Stimulated activated CD4-positive, alpha-beta T cell treated with anti-CD3 and anti-CD28 coated beads, Interleukin-1b, Interleukin-23, amount 100 ng/mL, for 4 hours (primary cell): ENCODE results near the gene ST6GALNAC5.

ENCODE experiments used
- DNase-seq, 2 donors: peaks; one replicate each; pipeline ENCODE4 v3.0.0-alpha.2; 2020; ENCODE audit warnings: low read depth in 2 of 2

The ST6GALNAC5 gene

DNA sequence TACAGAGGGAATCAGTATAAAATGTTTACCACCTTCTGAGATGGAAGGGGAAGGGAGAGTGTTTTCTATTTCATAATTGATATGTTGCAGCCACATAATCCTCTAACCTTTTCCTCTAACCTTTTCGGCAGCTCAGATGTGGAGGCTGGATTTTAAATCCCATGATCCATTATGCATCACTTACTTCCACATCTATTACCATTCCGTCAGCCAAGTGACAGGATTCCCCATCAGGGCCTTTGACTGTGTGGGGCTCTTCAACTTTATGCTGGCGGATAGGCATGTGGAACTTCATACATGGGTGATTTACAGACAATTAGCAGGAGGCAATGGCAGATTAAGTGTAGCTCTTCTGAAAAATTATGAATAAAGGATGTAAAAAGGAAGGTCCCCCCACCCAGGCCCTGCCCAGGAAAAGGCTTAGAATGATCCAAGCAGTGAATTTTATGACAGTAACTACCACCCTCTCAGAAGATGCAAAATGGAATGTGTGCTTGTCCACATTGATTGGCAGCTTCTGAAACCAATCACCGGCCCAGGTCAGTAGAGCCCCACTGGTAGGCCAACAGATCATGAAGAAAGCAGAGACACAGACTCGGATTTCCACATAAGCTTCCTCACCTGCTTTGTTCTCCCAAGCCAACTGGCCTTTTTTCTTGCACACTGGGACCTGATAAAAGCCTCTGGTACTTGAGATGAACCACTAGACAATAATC is 147.0 kb downstream of the ST6GALNAC5 start:
- DNase-seq: no peak

DNA sequence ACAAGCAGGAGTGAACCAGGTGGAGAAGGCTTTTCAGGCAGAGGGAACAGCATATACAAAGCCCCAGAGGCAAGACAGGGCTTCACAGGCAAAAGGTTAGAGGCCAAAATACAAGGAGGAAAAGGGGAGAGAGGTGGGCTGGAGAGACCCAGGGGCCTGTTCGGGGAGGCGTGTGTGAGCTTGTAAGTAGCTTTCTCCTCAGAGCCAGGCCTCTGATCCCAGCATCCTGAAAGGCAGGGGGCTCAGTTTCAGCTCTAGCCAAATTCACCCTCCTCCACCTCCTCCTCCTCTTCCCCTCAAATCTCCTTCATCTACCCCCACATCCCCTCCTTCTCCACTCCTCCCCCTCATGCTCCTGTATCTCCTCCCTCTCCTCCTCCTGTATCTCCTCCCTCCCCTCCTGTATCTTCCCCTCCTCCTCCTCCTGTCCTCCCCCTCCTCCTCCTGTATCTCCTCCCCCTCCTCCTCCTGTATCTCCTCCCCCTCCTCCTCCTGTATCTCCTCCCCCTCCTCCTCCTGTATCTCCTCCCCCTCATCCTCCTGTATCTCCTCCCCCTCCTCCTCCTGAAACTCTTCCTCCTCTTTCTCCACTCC is 148.6 kb downstream of the ST6GALNAC5 start:
- no peak for DNase-seq

DNA sequence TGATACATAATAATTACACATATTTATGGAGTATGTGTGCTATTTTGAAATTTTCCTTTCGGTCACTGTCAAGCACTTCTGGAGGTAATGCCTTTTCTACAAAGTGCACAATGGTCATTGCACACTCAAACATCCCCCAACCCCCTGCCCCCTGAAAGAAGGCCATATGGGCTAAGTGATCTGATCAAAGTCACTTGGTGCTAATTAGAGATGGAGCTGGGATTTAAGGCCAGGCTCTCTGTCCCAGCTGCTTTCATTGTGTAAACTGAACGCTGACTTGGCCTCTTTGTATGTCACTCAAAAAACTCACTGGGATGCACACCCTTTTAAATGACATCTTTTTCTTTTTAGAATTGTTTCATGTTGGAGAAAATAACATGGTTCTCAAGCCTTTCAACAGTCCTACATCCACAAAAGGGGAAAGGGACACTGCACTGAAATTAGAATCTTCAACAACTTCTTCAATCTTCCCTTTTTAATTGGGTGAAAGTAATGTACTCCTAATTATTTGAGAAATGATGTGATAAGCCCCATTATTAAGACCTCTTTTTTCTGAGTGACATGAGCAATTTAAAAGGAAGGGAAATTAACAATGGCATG is 149.2 kb downstream of the ST6GALNAC5 start:
- DNase-seq: no peak

DNA sequence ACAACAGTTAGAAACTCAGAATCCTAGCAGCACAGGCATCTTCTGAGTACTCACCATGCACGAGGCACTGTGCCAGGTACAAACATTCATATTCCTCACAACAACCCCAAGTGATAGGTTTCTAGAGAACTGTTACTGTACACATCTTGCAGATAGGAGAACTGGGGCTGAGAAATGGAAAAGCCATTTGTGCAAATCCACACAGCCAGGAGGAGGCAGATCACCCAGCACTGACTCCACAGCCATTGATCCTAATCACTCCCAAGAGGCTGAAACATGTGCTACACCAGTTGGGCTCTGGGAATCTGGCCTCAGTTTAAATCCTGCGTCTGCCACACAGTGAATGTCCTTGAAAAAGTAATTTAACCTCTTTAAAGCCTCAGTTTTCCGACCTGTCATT is 151.0 kb downstream of the ST6GALNAC5 start:
- DNase-seq: no peak

DNA sequence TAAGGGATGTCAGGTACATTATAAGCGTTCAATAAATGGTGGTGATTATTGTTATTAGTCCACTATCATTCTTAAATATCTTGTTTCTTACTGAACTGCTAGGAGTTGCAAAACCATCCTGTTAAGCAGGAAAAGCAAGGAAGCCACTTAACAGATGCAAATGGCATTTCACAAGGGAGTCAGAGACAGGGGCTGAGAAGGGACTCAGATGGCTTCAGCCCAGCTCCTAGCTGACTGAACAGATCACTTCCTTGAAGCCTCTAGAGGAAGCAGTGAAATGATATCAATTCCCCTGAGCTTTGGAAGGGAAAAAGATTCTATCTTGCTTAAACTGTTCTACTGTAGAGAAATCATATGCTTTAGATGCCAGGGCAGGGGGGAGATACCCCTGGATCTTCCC is 151.5 kb downstream of the ST6GALNAC5 start:
- no peak for DNase-seq

DNA sequence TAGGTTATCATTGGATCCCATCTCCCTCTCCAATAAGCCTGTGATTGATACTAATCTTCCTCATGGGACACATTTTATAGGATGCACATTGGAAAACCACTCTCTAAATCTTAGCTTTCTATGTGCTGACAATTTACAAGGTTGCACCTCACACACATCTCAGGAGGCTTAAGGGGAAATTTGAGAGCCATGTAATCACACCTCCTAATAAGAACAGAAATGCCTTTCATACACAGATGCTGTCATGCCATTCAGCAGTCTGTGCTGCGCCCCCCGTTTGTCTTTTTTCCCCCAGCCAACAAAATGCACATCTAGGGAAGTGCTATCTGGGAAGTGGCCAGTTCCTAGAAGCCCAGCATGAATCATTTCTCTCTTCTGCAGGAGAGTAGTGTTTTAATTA is 154.5 kb downstream of the ST6GALNAC5 start:
- DNase-seq: no peak

DNA sequence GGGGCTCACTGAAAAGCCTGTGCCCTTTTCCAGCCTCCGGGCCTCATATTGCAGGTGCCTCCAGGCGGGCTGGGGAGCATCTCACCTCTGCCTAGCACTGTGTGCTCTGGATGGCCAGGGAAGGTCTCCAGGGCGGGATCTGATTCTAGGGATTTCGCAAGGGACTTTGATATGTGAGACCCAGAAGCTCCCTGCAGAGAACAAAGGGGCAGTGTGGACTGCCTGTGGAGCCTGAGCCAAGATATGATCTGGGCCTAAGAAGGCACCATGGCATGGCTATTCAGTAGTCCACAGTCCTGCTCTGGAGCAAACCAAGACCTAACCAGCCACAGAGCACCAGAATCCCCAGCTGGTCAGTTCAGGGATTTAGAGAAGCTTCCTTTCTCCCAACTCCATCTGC is 157.2 kb downstream of the ST6GALNAC5 start:
- DNase-seq: no peak

DNA sequence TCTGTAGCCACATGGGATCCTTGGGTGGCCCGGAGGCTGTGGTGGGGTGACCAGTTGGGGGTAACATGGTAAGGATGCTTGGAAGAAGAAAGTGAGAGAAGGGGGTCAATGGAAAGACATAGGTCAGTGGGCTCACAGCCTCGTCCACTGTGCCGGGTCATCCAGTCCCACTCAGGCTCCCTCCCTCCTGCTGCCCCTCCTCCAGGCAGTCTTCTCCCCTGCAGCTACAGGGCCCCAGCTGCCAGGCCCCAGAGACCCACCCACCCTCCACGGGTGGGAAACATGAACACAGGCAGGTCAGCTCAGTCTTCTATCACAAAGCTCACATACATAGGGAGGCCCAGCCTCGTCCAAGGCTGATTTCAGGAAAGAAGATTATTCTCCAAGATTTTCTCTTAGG is 158.3 kb downstream of the ST6GALNAC5 start:
- DNase-seq: no peak

DNA sequence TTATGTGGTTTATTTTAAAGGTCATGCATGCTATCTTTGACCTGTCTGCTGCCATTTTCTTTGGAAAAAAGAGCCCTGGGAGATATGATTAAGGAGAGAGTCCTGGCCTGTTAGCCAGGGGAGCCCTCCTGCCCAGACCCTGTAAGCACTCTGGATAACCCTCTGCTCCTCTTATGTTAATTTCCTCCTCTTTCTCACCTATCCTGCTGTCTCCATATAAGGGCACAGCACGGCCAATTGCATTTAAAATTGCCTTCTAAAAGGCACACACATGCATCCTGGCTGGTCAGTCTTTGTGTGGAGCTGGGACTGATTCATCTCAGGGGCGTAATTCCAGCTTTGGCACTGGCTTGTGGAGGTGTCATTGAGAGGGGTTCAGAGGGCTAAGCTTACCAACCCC is 158.9 kb downstream of the ST6GALNAC5 start:
- no peak for DNase-seq

DNA sequence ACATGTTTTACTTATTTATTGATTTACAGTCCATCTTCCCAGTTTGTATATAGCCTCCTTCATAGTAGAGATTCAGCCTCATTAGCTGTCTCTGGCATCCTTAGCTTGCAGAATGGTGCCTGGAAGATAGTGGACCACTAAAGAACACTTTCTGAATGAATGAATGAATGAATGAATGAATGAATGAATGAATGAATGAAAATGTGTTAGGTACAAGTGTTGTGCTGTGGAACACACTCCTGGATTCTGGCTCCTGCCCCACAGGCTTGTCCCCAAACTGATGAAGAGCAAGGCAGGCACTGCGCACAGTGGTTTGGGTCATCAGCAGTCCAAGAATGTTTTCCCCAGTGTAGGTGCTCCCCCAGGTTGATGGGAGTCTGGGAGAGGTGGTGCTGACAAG is 159.4 kb downstream of the ST6GALNAC5 start:
- DNase-seq: no peak

DNA sequence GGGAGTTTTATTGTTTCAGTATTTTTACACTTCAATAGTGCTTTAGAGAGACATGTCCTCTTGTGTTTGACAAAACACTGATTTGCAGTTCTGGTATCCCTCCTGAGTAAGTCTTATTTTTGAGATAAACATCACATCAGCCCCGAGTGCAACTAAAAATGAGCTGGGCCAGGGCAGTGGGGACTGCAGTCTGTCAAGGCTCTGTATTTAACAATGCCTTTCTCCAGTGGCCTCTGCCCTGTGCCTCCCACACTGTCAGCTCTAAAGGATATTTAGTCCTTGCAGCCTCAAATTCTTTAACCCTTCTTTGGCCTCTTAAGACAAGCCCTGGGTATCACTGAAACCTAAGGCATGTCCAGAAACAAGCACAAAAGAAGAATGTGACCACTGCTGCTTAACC is 160.6 kb downstream of the ST6GALNAC5 start:
- DNase-seq: no peak

DNA sequence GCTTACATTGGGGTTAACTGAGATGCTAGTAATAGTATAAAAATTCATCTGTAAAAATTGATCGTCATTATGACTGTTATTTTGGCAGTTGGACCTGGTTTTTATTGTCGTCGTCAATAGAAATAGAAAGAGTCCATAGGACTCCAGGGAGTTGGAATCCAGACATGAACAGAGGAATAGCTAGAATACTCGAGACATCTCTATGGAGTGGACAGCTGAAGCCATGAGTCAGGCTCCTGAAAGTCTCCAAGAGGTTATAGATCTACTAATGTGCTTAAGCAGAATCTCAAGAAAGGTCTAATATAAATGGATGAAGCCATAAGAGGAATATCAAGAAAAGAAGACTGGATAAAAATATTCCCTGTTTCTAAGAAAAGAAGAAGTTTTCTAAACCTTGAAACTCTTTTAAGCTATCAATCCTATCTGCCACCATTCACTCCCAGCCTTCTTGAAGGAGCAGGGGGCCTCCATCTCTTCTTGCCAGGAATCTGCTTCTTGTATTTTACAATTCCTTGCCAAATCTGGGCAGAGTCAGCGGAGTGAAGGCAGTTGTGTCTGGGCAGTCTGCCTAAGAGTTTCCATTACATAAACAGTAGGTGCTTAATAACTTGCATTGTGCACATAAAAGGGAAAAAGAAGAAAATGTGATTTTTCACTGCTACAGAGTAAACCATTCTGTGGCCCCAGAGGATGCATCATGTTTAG is 163.3 kb downstream of the ST6GALNAC5 start:
- no peak for DNase-seq

DNA sequence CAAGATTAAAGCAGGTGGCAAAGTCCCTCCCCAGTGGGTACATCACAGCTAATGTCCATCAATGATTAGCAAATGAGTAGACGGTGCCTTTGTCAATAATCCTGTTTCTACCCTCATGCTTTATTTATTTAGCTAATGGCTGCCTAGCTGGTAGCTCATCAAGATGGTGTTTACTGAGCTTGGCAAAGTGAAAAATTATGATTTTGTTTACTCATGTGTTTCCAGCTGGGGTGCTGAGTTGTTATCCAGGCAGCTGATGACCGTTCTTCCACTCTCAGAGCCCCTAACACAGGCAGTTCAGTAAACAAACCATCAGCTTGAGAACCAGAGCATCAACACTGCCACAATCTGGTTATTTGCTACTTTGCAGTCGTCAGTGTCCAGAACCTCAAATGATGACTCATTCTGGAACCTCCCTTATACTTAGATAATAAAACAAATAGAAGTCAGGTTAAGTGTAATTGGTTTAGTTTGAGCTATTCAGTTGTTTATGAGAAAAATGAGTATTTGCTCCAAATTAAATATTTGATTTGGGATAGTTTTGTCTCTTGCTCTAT is 163.9 kb downstream of the ST6GALNAC5 start:
- DNase-seq: no peak

DNA sequence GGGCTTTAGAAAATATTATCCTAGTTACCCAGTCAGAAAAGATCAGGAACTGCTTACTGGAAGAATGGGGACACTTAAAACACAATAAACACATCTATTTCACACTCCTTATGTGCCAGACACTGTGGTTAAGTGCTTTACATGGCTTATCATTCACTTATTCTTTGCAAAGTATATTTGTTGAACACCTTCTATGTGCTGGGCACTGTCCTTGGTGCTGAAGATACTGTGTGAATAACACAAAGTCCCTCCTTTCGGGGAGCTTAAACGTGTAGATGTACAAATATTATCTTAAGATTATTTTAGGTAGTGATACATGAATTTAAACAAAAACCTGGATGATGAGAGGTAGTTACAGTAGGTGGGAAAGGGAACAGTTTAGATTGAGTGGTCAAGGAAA is 169.3 kb downstream of the ST6GALNAC5 start:
- no peak for DNase-seq

DNA sequence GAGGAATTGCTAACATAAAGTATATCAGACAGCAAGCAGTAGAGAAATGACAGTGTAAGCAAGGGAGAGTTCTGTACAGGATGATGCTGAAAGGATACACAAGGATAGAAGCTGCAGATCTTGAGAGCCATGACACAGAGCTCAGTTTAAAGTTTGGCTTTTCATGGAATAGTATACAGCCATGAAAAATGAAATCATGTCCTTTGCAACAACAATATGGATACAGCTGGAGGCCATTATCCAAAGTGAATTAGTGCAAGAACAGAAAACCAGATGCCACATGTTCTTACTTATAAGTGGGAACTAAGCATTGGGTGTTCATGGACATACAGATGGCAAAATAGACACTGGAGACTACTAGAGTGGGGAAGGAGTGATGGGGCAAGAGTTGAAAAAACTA is 169.8 kb downstream of the ST6GALNAC5 start:
- no peak for DNase-seq

DNA sequence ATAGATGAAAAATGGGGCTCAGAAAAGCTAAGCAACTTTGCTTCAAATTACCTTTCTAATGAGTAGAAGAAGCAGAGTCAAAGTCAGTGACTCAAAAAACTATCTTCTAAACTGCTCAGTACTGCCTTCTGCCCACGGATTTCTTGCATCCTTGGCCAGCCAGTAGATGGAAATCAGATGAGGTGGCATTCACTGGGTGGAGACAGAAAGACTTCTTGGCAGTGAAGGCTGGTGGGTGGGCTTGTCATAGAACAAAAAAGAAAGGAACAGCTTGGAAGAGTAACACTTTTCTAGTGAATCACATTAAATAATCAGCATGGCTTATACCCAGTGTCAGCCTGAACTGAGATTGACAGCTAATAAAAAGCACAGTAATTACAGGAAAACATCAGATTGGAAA is 170.7 kb downstream of the ST6GALNAC5 start:
- no peak for DNase-seq

DNA sequence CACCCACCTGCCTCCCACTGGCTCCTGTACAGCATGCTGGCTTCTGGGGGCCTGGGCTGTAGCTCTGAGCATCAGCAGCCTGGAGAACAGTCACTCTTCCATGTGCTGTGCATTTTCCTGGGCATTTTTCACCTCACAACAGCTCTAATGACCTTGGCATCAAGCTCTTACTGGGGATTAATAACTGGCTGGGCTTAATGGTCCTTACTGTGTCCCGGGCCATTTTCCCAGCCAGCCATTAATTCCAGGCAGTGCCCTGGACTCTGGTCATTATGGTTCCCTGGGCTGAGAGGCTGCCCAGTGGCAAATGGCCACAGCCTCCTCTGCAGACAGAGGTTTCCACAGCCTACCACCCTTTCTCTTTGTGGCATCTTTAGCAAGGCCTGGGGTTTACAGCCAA is 171.8 kb downstream of the ST6GALNAC5 start:
- DNase-seq: no peak

DNA sequence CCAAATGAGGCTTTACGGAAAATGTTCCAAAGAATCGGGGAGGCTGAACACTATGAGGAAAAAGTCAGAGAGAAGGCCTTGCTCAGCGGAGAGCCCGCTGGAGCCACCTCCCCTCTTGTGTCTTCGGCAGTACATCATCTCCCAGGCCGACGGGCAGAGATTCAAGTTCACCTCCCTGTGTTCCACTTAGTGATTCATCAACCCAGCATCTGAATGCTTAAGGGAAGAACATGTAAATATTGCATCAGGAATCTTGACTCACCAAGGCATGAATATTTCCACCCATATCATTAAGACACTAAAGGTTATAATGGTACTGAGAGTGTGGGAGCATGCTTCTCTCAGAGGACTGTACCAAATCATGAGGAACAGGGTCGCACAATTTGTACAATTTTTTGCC is 172.5 kb downstream of the ST6GALNAC5 start:
- no peak for DNase-seq

DNA sequence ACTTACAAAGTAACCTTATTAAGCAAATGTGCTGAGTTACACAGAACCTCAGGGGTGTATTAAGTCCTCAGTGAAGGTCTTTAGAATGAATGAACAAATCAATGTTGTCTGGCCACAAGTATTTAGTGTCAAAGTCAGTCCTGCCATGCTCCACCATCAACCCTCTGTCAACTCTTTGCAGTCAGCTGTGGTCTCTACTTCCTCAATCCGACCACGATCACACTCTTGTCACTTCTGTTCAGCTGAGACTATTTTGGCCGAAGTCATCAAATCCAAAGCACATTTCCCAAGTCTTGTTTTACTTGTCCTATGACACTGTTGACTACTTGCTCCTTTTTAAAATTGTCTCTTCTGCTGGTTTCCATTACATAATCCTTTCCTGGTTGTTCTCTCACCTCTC is 173.5 kb downstream of the ST6GALNAC5 start:
- no peak for DNase-seq

DNA sequence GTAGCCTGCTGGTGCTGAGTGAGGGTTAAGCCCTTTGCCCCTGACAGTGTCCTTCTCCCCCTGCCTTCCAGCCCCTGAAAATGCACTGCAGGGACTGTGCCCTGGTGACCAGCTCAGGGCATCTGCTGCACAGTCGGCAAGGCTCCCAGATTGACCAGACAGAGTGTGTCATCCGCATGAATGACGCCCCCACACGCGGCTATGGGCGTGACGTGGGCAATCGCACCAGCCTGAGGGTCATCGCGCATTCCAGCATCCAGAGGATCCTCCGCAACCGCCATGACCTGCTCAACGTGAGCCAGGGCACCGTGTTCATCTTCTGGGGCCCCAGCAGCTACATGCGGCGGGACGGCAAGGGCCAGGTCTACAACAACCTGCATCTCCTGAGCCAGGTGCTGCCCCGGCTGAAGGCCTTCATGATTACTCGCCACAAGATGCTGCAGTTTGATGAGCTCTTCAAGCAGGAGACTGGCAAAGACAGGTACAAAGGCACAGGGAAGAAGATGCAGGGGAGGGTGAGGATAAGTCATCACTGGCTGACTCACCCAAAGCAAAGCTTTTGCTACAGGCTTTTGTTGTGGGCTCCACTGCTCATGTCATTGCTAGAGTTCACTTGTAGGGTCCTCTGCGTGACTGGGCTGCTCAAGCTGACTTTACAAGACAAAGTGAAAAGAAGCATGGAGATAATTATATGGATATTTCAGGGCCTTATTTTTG is 177.0 kb downstream of the ST6GALNAC5 start:
- DNase-seq: no peak

DNA sequence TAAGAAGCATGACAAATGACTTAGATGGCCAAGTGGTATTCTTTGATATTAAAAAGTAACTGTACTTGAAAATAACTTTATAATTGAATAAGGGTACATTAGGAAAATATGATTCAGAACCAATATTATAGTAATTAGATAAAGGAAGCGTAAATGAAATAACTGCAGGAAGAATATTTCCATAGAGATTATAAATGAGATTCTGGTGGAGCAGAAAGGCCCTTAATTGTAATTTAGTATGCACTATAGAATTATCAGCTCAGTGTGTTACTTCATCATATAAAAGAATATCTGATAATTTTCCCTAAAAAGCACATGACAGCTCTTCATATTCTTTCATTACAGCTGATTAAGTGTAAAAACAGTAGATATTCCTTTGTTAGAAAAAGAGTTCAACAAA is 180.3 kb downstream of the ST6GALNAC5 start:
- no peak for DNase-seq
